ENCODE results near the gene ARHGAP6. TPM values are rescaled to one million over a fixed set of nuclear protein-coding genes. Genes with fewer than 3 reads are reported as not detected.

Gene ARHGAP6
- total RNA-seq, 6 donors from 2014 or later, result 14.4 to 40.9 (median 18.0) TPM

- 48 to 52% methylated on average over 2 of the region's 2 CpGs for WGBS, 2 donors
- no peaks in the 10 kb centered on the region for H3K9me3 ChIP-seq
- DNase-seq, result no peak
- no peaks in the 10 kb centered on the region for H3K27me3 ChIP-seq
- H3K36me3 ChIP-seq, result no peaks in the 10 kb centered on the region
- H3K4me1 ChIP-seq, result no peaks in the 10 kb centered on the region
- TF ChIP-seq POLR2AphosphoS5 (IDR thresholded peaks at IDR 0.05), result no peak
- no peak for TF ChIP-seq CTCF (IDR thresholded peaks at IDR 0.05)
- TF ChIP-seq EP300 (IDR thresholded peaks at IDR 0.05), result no peak
- TF ChIP-seq POLR2A (IDR thresholded peaks at IDR 0.05), result no peak
- no peak for ATAC-seq (ENCODE audit: low FRiP score in 2 of 2)
- no peak overlapping the region for H3K4me3 ChIP-seq
- no peak overlapping the region for H3K27ac ChIP-seq
Observed at GRCh38 chrX:11597479-11597878, 68.2 kb downstream of the ARHGAP6 start.

GRCh38 chrX:11591723-11592346, 73.9 kb downstream of the ARHGAP6 start:
- Histone ChIP-seq H3K27ac (no peak overlapping the region), H3K4me3 (no peak overlapping the region), H3K36me3 (no peaks in the 10 kb centered on the region), H3K27me3 (no peaks in the 10 kb centered on the region), H3K9me3 (no peaks in the 10 kb centered on the region), H3K4me1 (peaks cover 0 to 3% (median 0%) of the 10 kb centered on the region in 4 donors)
- no peak for DNase-seq
- ATAC-seq (ENCODE audit: low FRiP score in 2 of 2), result no peak
- TF ChIP-seq EP300 (IDR thresholded peaks at IDR 0.05) (no peak), POLR2A (IDR thresholded peaks at IDR 0.05) (no peak), POLR2AphosphoS5 (IDR thresholded peaks at IDR 0.05) (no peak), CTCF (IDR thresholded peaks at IDR 0.05) (no peak)

DNA sequence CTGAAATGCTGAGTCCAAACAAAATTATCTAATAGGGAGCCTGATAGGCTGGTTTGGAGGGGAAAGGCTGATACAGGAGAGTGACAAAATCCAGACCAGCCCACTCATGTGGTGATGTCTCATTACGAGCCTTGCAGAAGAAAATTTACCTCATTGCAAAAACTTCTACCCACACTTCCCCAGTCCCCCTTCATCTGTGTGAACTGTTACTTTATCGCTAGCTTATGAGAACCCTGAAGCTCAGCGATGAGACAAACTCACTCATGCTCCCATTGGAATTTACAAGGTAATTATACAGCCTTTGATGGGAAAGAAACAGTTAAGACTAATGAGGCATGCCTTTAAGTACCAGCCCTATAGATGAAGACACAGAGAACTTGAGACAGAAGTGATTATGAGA, 76.1 kb downstream of the ARHGAP6 start:
- Histone ChIP-seq H3K27me3 (no peaks in the 10 kb centered on the region), H3K36me3 (no peaks in the 10 kb centered on the region), H3K4me1 (peaks cover 0 to 3% (median 0%) of the 10 kb centered on the region in 4 donors), H3K27ac (no peak overlapping the region), H3K4me3 (no peak overlapping the region), H3K9me3 (no peaks in the 10 kb centered on the region)
- DNase-seq (no peak), ATAC-seq (ENCODE audit: low FRiP score in 2 of 2) (no peak)
- TF ChIP-seq CTCF (IDR thresholded peaks at IDR 0.05) (no peak), POLR2A (IDR thresholded peaks at IDR 0.05) (no peak), POLR2AphosphoS5 (IDR thresholded peaks at IDR 0.05) (no peak), EP300 (IDR thresholded peaks at IDR 0.05) (no peak)
- WGBS, 2 donors, result 80 to 86% methylated on average over 3 of the region's 3 CpGs

DNA sequence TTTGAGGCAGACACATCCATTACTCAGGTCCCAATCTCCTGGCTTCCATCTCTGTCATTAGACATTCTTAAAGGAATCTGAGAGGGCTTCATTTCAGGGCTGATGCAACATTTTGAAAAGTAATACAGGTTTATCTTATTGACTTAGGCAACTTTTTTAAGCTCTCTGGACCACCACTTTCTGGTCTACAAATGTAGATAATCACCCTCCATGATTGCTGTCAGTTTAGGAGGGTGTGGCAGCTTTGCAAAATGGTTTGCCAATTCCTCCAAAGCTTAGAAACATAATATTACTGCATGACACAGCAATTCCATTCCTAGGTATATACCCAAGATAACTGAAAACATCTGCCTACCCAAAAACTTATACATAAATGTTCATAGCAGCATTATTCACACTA, 77.6 kb downstream of the ARHGAP6 start:
- Histone ChIP-seq H3K27ac (no peak overlapping the region), H3K4me1 (peaks cover 0 to 3% (median 0%) of the 10 kb centered on the region in 4 donors), H3K4me3 (no peak overlapping the region), H3K36me3 (no peaks in the 10 kb centered on the region), H3K27me3 (no peaks in the 10 kb centered on the region), H3K9me3 (no peaks in the 10 kb centered on the region)
- TF ChIP-seq POLR2AphosphoS5 (IDR thresholded peaks at IDR 0.05) (no peak), CTCF (IDR thresholded peaks at IDR 0.05) (no peak), EP300 (IDR thresholded peaks at IDR 0.05) (no peak), POLR2A (IDR thresholded peaks at IDR 0.05) (no peak)
- no peak for ATAC-seq (ENCODE audit: low FRiP score in 2 of 2)
- DNase-seq, result no peak

GRCh38 chrX:11585174-11585573, 80.5 kb downstream of the ARHGAP6 start:
- no peak overlapping the region for H3K27ac ChIP-seq
- no peaks in the 10 kb centered on the region for H3K9me3 ChIP-seq
- 25 to 55% methylated on average over 1 of the region's 1 CpG for WGBS, 2 donors
- H3K4me3 ChIP-seq, result no peak overlapping the region
- H3K4me1 ChIP-seq, result no peaks in the 10 kb centered on the region
- H3K36me3 ChIP-seq, result no peaks in the 10 kb centered on the region
- no peaks in the 10 kb centered on the region for H3K27me3 ChIP-seq
- ATAC-seq (ENCODE audit: low FRiP score in 2 of 2) (no peak), DNase-seq (no peak)
- TF ChIP-seq POLR2A (IDR thresholded peaks at IDR 0.05) (no peak), EP300 (IDR thresholded peaks at IDR 0.05) (no peak), CTCF (IDR thresholded peaks at IDR 0.05) (no peak), POLR2AphosphoS5 (IDR thresholded peaks at IDR 0.05) (no peak)

Measured in upper lobe of left lung (tissue), 6 donors.